ENCODE results near the gene CNTN1.

DNA sequence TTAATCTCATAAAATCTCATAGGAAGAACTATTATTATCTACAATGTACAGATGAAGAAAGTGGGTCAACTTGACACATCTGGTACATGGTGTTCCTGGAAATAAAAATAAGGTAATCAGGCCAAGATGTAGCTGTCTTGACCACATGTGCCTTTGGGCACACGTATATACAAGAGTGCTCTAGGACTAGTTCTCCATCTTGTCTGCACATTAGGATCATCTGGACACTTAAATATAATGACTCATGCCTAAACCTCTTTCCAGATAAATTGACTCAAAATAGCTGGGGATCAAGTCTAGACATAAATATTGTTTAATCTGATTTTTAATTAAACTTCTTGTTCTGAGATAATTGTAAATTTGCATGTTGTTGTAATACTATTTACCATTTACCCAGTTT is 182.6 kb downstream of the CNTN1 start:
- TF ChIP-seq CTCF (IDR thresholded peaks at IDR 0.05) (no peak), POLR2A (IDR thresholded peaks at IDR 0.05) (no peak), POLR2AphosphoS5 (IDR thresholded peaks at IDR 0.05) (no peak)
